Measurements from ENCODE around the gene SLC29A2.

Gene SLC29A2, protein sequence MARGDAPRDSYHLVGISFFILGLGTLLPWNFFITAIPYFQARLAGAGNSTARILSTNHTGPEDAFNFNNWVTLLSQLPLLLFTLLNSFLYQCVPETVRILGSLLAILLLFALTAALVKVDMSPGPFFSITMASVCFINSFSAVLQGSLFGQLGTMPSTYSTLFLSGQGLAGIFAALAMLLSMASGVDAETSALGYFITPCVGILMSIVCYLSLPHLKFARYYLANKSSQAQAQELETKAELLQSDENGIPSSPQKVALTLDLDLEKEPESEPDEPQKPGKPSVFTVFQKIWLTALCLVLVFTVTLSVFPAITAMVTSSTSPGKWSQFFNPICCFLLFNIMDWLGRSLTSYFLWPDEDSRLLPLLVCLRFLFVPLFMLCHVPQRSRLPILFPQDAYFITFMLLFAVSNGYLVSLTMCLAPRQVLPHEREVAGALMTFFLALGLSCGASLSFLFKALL

DNA sequence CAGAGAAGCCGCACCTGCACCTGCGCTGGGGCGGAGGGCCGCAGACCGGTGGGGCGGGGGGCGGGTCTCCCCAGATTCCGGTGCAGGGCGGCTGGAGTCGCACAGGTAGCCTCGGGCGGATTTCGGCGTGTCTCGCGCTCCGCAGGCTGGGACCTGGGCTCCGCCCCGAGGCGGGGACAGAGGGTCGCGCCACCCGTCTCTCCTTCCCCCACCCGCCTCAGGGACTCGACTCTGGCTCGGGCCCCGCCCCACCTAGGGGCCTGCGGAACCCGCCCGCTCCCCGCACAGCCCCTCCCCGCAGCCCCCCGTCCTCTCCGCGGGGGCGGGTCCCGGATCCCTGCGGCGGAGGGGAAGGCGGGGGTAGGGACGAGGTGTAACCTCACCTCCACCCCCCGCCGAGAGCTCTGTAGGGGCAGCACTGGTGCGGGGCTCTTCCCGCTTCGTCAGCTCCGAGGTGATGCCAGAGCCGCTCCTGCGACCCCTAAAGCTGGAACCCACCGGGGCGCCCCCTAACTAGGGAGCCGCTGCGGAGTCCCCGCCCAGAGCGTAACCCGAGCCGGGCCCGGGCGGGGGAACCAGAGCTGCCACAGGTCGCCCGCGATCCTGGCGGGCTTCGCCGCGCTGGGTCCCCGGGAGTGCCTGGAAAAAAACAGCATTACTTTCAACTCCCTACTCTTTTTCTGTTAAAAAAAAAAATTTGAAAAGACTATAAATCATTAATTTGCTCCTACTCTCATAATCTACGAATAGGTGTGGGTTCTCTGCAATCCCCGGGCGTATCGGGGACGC lies at the start of gene SLC29A2:
Gene SLC29A2, minus strand, starts transcription at position 134 of the 789 bp plus-strand sequence. CDS start 169 bp downstream, outside the sequence.
- DNase-seq (ENCODE audit: low spot score in 2 of 2) (peak; percentile 60 to 84), ATAC-seq (peak; percentile 88)

DNA sequence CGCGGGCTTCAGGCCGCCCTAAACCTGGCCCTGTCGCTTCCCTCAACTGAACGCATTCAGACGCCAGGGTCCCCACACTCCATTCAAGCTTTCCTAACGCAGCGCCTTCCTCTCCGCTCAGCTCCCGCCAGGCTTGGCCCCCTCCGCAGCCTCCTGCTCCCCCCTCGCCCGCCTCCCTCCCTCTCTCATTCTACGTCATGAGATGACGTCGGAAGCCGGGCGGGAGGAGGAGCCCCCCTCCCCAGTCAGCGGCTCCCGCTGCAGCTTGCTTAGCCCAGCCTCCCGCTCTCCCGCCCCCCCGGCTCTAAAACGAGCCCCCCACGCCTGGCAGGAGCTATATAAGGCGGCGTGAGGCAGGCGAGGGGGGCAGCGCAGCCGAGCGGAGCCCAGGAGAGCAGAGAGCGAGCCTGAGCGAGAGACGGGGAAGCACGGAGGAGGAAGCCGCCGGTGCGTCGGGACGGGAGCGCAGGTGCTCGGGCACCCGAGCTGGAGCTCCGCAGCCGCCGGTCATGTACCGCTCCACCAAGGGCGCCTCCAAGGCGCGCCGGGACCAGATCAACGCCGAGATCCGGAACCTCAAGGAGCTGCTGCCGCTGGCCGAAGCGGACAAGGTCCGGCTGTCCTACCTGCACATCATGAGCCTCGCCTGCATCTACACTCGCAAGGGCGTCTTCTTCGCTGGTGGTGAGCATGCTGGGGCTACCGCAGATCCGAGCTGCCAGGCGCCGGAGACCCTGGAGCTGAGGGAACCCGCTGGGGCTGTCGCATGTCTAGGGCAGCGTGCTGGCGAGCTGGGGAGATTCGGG lies 49.3 kb upstream of the SLC29A2 start, which contains the start of gene NPAS4:
Gene NPAS4, plus strand, starts transcription at position 365 of the 806 bp plus-strand sequence. Its CDS starts 145 bp downstream, at position 510.
- Mint-ChIP-seq H3K4me3 (no peak within 1 kb of the TSS), H3K27ac (no peak within 1 kb of the TSS)

More for the DNA sequence above, at the start of gene SLC29A2:
- Mint-ChIP-seq H3K36me3 (peaks cover 15% of the 10 kb centered on the region), H3K27ac (peak within 1 kb of the TSS; percentile 88), H3K4me3 (peak within 1 kb of the TSS; percentile 76), H3K9me3 (no peaks in the 10 kb centered on the region), H3K4me1 (peaks cover 24% of the 10 kb centered on the region)

DNA sequence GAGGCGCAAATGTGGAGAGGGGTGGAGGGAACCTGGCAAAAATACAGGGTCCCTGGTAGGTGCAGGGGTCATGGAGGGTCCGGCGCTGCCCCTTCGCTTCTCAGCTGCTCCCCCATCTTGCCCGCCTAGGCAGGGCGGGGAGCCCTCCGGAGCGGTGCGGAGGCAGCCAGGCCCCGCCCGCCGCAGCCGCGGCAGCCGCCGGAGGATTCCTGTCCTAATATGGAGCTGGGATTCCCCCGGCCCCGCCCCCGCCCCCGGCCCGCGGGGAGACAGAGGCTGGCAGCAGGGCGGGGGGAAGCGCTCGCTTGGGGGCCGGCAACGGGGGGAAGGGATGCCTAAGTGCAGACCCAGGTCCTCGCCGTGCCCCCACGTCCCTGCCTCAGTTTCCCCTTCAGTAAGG lies 48.3 kb upstream of the SLC29A2 start:
- Mint-ChIP-seq H3K36me3 (peaks cover 11% of the 10 kb centered on the region), H3K9me3 (peaks cover 4% of the 10 kb centered on the region), H3K4me1 (peaks cover 36% of the 10 kb centered on the region), H3K4me3 (no peak overlapping the region), H3K27ac (no peak overlapping the region)
- no peak for DNase-seq (ENCODE audit: low spot score in 2 of 2)
- no peak for ATAC-seq

More for the DNA sequence above, 49.3 kb upstream of the SLC29A2 start, which contains the start of gene NPAS4:
- Mint-ChIP-seq H3K4me1 (peaks cover 36% of the 10 kb centered on the region), H3K36me3 (peaks cover 11% of the 10 kb centered on the region), H3K9me3 (peaks cover 4% of the 10 kb centered on the region)
- no peak for DNase-seq (ENCODE audit: low spot score in 2 of 2)
- no peak for ATAC-seq

DNA sequence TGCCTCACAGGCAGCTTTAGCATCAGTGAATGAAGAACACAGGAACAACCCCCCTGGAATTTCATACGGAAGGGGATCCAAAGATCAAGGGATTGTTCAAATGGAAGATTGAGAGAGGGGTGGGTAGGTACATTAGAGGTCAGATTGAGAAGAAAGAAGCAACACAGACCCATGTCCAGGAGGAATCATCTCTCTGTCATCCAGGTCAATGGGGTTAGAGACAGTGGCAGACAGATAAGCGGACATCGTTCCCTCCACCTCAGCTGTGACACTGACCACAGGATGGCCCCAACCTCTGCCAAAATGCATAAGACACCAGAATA lies 47.4 kb upstream of the SLC29A2 start:
- peak overlapping the region; percentile 41 for H3K27ac Mint-ChIP-seq
- H3K4me1 Mint-ChIP-seq, result peaks cover 36% of the 10 kb centered on the region
- H3K36me3 Mint-ChIP-seq, result peaks cover 11% of the 10 kb centered on the region
- peak overlapping the region; percentile 30 for H3K4me3 Mint-ChIP-seq
- H3K9me3 Mint-ChIP-seq, result peaks cover 4% of the 10 kb centered on the region
- no peak for ATAC-seq
- DNase-seq (ENCODE audit: low spot score in 2 of 2), result no peak

DNA sequence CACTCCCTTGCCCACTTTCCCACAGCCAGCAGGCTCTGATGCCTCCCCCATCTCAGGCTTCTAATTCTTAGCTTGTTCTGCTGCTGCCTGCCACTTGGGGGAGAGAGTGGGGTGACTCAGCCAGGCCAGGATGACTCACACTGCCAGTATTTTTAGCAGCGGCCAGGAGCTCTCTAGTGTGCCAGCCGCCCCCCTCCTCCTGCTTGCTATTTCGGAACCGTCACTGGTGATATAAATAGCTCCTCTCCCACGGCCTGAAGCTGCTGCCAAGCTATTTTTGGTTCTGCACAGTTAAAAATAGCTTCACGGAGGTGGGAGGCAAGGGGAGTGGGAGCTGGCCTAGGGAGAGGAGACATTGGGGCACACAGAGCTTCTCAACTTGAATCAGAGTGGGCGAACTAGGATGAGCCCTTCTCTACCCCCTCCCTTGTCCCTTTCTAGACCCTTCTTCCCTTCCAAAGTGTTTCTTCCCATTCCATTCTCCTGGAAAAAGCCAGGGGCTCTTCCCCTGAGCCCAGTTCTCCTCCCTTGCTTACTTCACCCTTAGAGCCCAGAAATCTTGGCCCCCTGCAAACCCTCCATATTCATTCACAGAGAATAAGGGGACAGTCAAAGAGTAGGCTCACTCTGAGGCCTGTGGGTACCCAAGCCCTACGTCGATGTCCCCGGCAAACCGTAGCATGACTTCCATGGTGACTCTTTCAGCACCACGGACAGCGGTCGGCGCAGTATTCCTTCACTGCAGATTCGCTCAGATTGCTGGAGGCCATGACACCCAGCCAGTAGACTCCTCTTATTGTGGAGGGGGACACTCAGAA lies 46.8 kb upstream of the SLC29A2 start:
- peak overlapping the region; percentile 30 for H3K4me3 Mint-ChIP-seq
- ATAC-seq (peak; percentile 90), DNase-seq (ENCODE audit: low spot score in 2 of 2) (peak; percentile 46 to 73)
- peaks cover 4% of the 10 kb centered on the region for H3K9me3 Mint-ChIP-seq
- peaks cover 11% of the 10 kb centered on the region for H3K36me3 Mint-ChIP-seq
- H3K4me1 Mint-ChIP-seq, result peaks cover 36% of the 10 kb centered on the region
- peak overlapping the region; percentile 41 for H3K27ac Mint-ChIP-seq

DNA sequence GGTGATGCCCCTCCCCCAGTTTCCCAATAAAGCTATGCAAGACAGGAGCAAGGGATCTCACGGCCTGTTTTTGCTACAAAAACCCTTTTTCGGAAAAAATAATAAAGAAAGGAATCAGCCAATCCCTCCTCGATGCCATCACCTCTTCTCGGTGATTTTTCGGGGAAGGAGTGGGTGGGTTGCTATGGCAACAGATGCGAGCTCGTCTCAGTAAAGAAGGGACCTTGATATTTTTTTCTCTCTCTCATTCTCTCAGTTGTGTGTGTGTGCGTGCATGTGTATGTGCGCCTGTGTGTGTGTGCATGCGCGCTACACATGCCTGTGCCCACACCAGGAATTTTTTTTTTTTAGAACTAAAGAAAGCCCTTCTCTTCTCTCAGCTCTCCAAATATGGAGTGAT lies 45.4 kb upstream of the SLC29A2 start:
- H3K4me1 Mint-ChIP-seq, result peaks cover 32% of the 10 kb centered on the region
- ATAC-seq (no peak), DNase-seq (ENCODE audit: low spot score in 2 of 2) (no peak)
- no peak overlapping the region for H3K4me3 Mint-ChIP-seq
- peaks cover 4% of the 10 kb centered on the region for H3K9me3 Mint-ChIP-seq
- H3K27ac Mint-ChIP-seq, result no peak overlapping the region
- H3K36me3 Mint-ChIP-seq, result peaks cover 4% of the 10 kb centered on the region

DNA sequence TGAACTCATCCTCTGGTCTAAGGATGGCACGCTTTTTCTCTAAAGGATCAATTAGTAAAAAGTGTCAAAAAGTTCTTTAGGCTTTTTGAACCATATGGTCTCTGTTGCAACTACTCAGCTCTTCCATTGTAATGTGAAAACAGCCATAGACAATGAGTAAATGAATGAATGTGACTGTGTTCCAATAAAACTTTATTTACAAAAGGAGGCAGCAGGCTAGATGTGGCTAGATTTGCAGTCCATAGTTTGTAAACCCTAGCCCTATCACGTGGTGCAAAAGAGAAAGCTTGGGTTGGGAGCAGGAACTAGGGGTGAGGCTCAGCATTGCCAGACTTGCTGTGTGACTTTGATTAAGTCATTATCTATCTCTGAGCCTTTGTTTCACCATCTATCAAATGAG lies 43.9 kb upstream of the SLC29A2 start:
- no peak overlapping the region for H3K4me3 Mint-ChIP-seq
- peaks cover 32% of the 10 kb centered on the region for H3K4me1 Mint-ChIP-seq
- no peak overlapping the region for H3K27ac Mint-ChIP-seq
- DNase-seq (ENCODE audit: low spot score in 2 of 2) (no peak), ATAC-seq (no peak)
- peaks cover 4% of the 10 kb centered on the region for H3K36me3 Mint-ChIP-seq
- H3K9me3 Mint-ChIP-seq, result peaks cover 4% of the 10 kb centered on the region

DNA sequence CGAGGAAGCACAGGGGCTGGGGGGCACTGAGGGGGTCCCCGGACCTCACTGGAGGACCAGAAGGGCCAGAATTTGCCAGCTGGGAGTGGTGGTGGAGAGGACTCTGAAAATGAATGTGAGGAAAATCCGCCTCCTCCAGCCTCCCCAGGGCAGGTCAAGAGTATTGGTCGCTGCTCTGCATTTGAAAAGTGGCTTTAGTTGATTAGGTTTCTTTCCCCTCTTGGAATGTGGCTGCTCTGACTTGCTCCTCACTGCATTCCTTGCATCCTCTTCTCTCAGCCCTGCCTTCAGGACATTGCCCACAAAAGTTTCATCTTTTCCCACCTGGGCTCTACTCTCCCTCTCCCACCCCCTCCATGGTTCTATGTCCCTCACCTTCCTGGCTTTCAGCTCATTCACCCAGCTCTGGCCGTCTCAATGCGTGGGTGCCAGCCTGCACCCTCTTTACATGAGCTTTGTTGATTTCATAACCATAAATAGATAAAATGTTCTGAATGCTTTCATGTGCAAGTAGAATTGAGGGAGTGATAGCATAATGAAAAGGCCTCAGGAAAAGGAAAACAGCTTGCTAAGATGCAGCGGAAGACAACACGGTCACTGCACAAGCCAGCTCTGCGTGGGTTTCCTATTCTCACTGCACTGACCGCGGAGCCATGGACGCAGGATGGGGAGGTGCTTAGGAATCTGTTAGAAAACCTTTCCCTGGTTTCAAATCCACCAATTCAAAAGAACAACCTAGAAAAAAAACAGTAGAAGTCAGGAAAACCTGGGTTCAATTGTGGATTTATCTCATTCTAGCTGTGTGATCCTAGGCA lies 42.8 kb upstream of the SLC29A2 start:
- no peak overlapping the region for H3K4me3 Mint-ChIP-seq
- H3K27ac Mint-ChIP-seq, result no peak overlapping the region

DNA sequence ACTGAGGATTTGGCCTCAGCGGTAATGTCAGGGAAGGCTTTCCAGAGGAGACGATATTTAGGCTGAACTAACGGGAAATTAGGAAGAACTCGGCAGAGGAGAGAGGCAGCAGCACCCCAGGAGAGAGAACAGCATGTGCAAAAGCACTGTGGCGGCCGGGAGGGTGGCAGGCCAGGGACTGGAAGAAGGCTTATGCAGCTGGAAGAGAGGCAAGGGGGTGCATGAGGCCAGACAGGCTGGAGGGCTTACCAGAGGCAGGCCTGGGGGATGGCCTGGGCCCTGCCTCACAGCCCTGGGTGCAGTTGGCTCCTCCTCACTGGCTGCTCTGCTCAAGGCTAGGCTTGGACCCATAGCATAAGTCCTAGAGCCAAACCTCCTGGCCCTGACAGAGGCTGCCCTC lies 41.6 kb upstream of the SLC29A2 start:
- H3K9me3 Mint-ChIP-seq, result no peaks in the 10 kb centered on the region
- no peak overlapping the region for H3K4me3 Mint-ChIP-seq

More for the DNA sequence above, 42.8 kb upstream of the SLC29A2 start:
- no peak for DNase-seq (ENCODE audit: low spot score in 2 of 2)
- peaks cover 4% of the 10 kb centered on the region for H3K36me3 Mint-ChIP-seq
- peaks cover 28% of the 10 kb centered on the region for H3K4me1 Mint-ChIP-seq
- H3K9me3 Mint-ChIP-seq, result peaks cover 4% of the 10 kb centered on the region
- ATAC-seq, result no peak

DNA sequence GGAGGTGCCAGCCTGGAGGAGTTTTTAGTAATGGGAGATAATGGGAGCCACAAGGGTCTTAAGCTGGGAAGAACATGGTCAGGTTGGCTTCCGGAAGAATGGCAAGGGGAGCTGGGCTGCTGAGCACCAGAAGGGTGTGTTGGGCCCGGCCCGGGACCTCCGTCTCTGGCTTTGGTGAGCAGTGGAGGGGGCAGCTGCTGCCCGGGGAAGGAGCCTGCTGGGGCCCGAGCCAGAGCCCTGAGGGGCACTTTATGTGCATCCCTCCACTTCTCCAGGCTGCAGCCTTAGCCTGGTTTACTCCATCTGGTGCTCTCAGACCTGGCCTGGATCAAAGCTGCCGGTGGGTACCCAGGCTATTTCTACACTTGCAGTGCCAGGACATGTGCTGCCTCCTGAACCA lies 40.5 kb upstream of the SLC29A2 start:
- ATAC-seq, result no peak
- Mint-ChIP-seq H3K9me3 (no peaks in the 10 kb centered on the region), H3K36me3 (no peaks in the 10 kb centered on the region), H3K27ac (no peak overlapping the region), H3K4me1 (peaks cover 13% of the 10 kb centered on the region), H3K4me3 (no peak overlapping the region)
- no peak for DNase-seq (ENCODE audit: low spot score in 2 of 2)

More for the DNA sequence above, 41.6 kb upstream of the SLC29A2 start:
- Mint-ChIP-seq H3K27ac (no peak overlapping the region), H3K4me1 (peaks cover 23% of the 10 kb centered on the region), H3K36me3 (no peaks in the 10 kb centered on the region)
- DNase-seq (ENCODE audit: low spot score in 2 of 2), result no peak
- no peak for ATAC-seq

DNA sequence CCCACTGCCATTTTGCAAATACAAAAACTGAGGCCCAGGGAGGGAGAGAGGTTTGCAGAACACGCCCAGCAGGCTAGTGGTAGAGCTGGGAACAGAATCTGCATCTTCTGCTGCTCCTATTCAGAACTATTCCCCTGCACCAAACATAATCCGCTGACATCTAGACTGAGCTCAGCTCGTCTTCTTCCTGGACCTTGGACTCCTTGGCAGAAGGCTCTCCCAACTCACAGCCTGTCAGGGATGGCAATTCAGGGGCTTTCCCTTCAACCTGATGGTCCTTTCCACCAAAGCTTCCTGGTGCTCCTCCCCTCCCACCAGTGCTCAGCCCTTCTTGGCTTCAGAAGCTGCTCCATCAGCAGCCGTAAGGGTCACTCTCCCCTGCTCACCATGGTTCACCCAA lies 39.8 kb upstream of the SLC29A2 start:
- H3K27ac Mint-ChIP-seq, result no peak overlapping the region
- no peak for ATAC-seq
- H3K4me1 Mint-ChIP-seq, result peaks cover 6% of the 10 kb centered on the region
- H3K9me3 Mint-ChIP-seq, result no peaks in the 10 kb centered on the region
- H3K36me3 Mint-ChIP-seq, result no peaks in the 10 kb centered on the region
- no peak for DNase-seq (ENCODE audit: low spot score in 2 of 2)
- H3K4me3 Mint-ChIP-seq, result no peak overlapping the region

DNA sequence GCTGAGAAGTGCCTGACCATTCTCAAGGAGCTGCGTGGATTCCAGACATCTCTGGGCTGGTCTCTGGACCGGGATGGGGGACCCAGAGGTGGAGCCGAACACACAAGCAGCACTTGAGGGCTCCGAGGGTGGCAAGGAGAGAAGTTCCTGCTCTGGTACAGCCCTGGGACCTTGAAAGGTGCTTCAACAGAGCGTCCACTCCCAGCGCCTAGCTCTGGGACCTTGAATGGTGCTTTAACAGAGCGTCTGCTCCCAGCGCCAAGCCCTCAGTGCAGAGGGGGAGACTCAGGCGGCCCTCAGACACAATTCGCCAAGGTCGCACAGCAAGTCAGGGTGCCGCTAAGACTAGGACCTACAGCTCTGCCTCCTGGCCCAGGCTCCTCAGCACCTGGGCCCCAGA lies 38.6 kb upstream of the SLC29A2 start:
- H3K9me3 Mint-ChIP-seq, result no peaks in the 10 kb centered on the region
- ATAC-seq (no peak), DNase-seq (ENCODE audit: low spot score in 2 of 2) (no peak)
- no peak overlapping the region for H3K27ac Mint-ChIP-seq
- no peaks in the 10 kb centered on the region for H3K36me3 Mint-ChIP-seq
- H3K4me3 Mint-ChIP-seq, result peak overlapping the region; percentile 19
- peaks cover 6% of the 10 kb centered on the region for H3K4me1 Mint-ChIP-seq

DNA sequence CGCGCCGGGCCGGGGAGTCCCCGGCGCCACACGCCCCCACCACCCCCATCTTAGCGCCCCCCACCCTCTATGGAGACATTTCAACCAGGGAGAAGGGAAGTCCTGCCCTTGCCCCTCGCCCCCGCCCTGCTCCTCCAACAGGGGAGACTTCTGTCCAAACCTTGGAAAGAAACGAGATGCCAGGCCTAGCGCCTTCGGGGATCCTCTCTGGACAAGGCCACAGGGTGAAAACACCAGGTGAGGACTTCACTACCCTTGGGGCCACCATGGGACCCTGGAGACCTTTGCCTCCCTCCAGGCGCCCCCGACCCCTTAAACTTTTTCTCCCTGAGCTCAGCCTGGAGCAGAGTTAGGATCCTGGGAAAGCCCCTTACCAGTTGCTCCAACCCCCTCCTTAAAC lies 37.7 kb upstream of the SLC29A2 start:
- no peaks in the 10 kb centered on the region for H3K36me3 Mint-ChIP-seq
- no peak for ATAC-seq
- H3K4me1 Mint-ChIP-seq, result peaks cover 6% of the 10 kb centered on the region
- H3K27ac Mint-ChIP-seq, result no peak overlapping the region
- no peak for DNase-seq (ENCODE audit: low spot score in 2 of 2)
- peak overlapping the region; percentile 74 for H3K4me3 Mint-ChIP-seq
- no peaks in the 10 kb centered on the region for H3K9me3 Mint-ChIP-seq
